ENCODE data around the gene ANXA4. TPM values are rescaled to one million over a fixed set of nuclear protein-coding genes. Genes with fewer than 3 reads are reported as not detected.

The ANXA4 gene
- 21.1 and 38.7 TPM in 2 replicates for total RNA-seq

DNA sequence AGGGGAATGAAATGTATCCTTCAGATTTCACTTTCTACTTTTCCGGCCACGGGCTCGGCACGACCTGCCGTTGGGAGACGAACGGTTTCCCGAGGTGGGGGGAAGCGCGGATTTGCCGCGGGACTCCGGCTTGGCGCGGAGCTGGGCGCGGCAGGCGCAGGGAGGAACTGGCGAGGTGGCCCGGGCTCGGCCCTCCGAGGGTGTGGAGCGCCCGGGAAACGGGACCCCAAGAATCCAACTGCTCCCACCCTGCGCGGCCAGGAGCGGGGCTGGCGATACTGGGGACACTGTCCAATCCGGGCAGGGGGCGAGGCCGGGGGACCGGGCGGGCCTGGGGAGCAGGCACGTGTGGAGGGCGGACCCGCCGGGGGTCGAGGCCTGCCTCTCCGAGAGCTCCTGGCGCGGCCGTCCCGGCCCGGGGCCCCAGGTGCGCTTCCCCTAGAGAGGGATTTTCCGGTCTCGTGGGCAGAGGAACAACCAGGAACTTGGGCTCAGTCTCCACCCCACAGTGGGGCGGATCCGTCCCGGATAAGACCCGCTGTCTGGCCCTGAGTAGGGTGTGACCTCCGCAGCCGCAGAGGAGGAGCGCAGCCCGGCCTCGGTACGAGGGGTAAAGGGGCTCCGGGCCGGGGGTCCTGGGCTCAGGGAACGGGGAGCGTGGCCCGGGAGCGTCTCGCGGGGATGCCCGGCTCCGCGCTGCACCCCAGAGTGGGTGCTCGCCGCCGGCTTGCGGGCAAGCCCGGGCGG, at the start of gene ANXA4:
Gene ANXA4 (plus strand): TSS at position 560 of the 747 bp plus-strand sequence. CDS start 39,432 bp downstream, outside the sequence.

DNA sequence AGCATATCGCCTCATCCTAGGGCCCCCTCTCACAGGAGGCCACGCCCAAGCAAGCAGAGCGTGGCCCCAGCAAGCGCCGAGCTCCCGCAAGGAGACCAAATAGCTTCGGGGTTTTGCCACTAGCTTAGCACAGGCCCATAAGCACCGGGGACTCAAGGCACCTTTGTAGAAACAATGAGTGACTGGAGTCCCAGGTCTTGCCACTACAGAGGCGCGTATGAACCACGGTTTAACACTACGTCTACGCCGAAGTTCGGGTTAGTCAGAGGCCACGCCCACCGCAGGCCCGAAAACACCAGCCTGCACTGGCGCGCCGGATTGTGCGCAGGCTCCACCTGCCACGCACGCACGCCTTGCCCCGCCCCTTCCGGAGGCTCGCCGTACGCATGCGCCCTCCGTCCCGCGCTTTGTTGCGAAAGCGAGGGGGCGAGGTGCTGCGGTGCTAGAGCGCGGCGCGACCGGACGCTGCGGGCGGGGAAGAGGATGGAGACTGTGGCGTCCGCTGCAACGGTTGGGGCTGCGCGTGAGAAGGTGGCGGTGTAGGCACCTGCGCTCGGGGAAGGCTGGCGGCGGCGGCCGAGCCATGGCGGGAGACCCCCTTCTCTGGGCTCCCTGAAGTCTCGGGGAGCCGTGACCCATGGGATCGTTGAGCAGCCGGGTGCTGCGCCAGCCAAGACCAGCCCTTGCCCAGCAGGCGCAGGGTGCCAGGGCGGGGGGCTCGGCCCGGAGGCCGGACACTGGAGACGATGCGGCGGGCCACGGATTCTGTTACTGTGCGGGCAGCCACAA, 87.5 kb downstream of the ANXA4 start, which contains the start of gene GMCL1:
Gene GMCL1 (plus strand): TSS at position 405 of the 789 bp plus-strand sequence. CDS start 233 bp downstream, at position 638.

Other genes with a start within 250 kb of the ANXA4 start
- gene AAK1, start 98.4 kb upstream of the ANXA4 start, total RNA-seq = 27.3 and 32.6 TPM in 2 replicates
- 6.3 and 7.8 TPM in 2 replicates for gene GMCL1, start 87.5 kb downstream of the ANXA4 start, total RNA-seq
- 41.2 and 50.9 TPM in 2 replicates for gene SNRNP27, start 151.8 kb downstream of the ANXA4 start, total RNA-seq
- gene MXD1, start 173.0 kb downstream of the ANXA4 start, total RNA-seq = 4.5 and 7.3 TPM in 2 replicates
- gene ASPRV1, start 219.5 kb downstream of the ANXA4 start, total RNA-seq = 0.18 TPM in 1 of 2 replicates, not detected in the other